ENCODE results near the gene CHL1. TPM values are rescaled to one million over a fixed set of nuclear protein-coding genes. Genes with fewer than 3 reads are reported as not detected.

CHL1 gene
- total RNA-seq, 1 donor from 2014 or later: 16.0 TPM

DNA sequence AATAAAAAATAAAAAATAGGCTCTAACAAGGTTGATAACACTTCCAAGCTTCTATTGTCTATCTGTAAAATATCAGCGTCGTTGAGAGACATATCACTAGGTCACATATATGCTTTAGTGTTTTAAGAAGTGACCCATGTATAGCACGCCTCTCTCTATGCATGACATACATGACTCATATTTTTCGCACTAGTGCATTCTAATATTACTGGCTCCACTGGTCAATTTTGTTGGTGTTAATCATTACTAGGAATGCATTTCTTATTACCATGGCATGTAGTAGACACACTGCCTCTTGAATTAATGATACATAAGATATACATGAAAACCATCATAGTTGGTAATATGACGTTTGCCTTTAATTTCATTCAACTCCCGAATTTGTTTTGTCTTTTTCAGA lies 203.1 kb downstream of the CHL1 start:
- Histone ChIP-seq H3K9me3 (no peaks in the 10 kb centered on the region), H3K4me1 (no peaks in the 10 kb centered on the region), H3K4me3 (no peak overlapping the region), H3K27me3 (no peaks in the 10 kb centered on the region), H3K27ac (no peak overlapping the region), H3K36me3 (no peaks in the 10 kb centered on the region)
- DNase-seq (no peak), ATAC-seq (no peak)
- intact Hi-C loops (cut with DNase I): no loop called here
- TF ChIP-seq, protein P1, sequence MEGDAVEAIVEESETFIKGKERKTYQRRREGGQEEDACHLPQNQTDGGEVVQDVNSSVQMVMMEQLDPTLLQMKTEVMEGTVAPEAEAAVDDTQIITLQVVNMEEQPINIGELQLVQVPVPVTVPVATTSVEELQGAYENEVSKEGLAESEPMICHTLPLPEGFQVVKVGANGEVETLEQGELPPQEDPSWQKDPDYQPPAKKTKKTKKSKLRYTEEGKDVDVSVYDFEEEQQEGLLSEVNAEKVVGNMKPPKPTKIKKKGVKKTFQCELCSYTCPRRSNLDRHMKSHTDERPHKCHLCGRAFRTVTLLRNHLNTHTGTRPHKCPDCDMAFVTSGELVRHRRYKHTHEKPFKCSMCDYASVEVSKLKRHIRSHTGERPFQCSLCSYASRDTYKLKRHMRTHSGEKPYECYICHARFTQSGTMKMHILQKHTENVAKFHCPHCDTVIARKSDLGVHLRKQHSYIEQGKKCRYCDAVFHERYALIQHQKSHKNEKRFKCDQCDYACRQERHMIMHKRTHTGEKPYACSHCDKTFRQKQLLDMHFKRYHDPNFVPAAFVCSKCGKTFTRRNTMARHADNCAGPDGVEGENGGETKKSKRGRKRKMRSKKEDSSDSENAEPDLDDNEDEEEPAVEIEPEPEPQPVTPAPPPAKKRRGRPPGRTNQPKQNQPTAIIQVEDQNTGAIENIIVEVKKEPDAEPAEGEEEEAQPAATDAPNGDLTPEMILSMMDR (IDR thresholded peaks at IDR 0.05): no peak

DNA sequence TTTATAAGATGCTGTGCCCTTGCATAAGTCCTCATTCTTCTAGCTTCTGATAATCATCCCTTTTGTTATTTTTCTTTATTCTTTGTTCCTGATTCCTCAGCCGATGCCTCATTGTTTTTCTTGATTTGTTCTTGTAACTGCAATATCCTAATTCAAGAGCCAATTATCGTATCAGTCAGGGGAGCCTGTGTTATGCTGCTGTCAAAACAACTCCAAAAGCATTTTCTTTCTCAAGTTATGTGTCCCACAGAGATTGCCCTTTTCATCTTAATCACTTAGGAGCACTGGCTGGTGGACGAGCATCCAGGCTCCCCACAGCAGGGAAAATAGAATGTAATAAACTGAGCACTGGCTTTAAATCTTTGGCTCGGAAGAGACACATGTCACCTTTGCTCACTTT lies 207.3 kb downstream of the CHL1 start:
- DNase-seq (no peak), ATAC-seq (no peak)
- Histone ChIP-seq H3K27ac (no peak overlapping the region), H3K27me3 (no peaks in the 10 kb centered on the region), H3K4me3 (no peak overlapping the region), H3K36me3 (no peaks in the 10 kb centered on the region), H3K4me1 (no peaks in the 10 kb centered on the region), H3K9me3 (no peaks in the 10 kb centered on the region)
- TF ChIP-seq, protein P1 (IDR thresholded peaks at IDR 0.05): no peak
- intact Hi-C loops (cut with DNase I): no loop called here

DNA sequence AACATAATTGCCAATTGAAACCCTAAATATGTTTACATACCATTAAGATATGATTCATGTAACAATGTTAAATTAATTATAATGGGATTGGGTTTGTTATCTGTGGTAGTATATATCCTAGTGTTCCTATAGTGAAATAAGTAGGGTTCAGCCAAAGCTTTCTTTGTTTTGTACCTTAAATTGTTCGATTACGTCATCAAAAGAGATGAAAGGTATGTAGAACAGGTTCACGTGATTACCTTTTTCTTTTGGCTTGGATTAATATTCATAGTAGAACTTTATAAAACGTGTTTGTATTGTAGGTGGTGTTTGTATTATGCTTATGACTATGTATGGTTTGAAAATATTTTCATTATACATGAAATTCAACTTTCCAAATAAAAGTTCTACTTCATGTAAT lies 212.4 kb downstream of the CHL1 start:
- Histone ChIP-seq H3K4me3 (no peak overlapping the region), H3K27me3 (no peaks in the 10 kb centered on the region), H3K36me3 (no peaks in the 10 kb centered on the region), H3K9me3 (no peaks in the 10 kb centered on the region), H3K27ac (no peak overlapping the region), H3K4me1 (no peaks in the 10 kb centered on the region)
- intact Hi-C loops (cut with DNase I): no loop called here
- DNase-seq (no peak), ATAC-seq (no peak)
- TF ChIP-seq, protein P1 (IDR thresholded peaks at IDR 0.05): no peak

DNA sequence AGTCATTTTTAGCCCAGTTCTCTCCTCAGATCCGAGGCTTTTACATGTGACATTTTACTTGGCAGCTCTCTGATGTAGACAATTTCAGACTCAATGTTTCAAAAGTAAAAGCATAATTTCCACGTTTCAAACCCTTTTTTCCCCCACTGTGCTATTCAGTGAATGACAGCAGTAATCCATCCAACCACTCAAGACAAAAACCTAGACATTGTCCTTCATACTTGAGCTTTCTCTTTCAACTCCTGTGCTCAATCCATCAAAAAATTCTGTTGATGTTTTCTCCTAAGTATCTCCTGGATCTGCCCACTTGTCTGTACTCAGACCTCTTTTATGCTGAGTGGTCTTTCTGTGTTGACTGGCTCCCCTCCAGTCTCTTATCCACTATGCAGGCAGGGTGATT lies 214.7 kb downstream of the CHL1 start:
- no peaks in the 10 kb centered on the region for H3K27me3 ChIP-seq
- no peaks in the 10 kb centered on the region for H3K4me1 ChIP-seq
- H3K4me3 ChIP-seq: no peak overlapping the region
- ATAC-seq (no peak), DNase-seq (no peak)
- no peak overlapping the region for H3K27ac ChIP-seq
- H3K36me3 ChIP-seq: no peaks in the 10 kb centered on the region
- intact Hi-C loops (cut with DNase I): no loop called here
- TF ChIP-seq, protein P1 (IDR thresholded peaks at IDR 0.05): no peak
- H3K9me3 ChIP-seq: no peaks in the 10 kb centered on the region

DNA sequence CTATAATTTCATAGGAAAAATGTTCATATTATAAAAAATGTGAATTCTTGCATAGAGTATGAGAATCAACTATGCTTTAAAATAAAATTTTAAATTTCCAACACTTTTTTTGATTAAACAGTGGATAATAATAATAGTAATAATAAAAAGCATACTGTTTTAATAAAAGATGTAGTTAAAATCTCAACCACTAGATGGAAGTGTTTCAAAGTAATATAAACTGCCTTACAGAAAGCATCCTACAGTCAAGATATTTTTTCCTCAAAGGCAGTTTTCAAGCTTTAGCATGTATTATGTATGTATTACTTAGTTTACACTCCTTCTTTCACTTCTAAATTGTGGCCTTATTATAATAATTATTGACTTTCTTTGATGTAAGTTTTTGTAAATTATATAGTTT lies 217.5 kb downstream of the CHL1 start:
- H3K27me3 ChIP-seq: no peaks in the 10 kb centered on the region
- ATAC-seq: no peak
- TF ChIP-seq, protein P1 (IDR thresholded peaks at IDR 0.05): peak; percentile 37
- no peak for DNase-seq
- no peak overlapping the region for H3K27ac ChIP-seq
- no peaks in the 10 kb centered on the region for H3K36me3 ChIP-seq
- no peaks in the 10 kb centered on the region for H3K4me1 ChIP-seq
- intact Hi-C loops (cut with DNase I): no loop called here
- H3K9me3 ChIP-seq: no peaks in the 10 kb centered on the region
- H3K4me3 ChIP-seq: no peak overlapping the region

DNA sequence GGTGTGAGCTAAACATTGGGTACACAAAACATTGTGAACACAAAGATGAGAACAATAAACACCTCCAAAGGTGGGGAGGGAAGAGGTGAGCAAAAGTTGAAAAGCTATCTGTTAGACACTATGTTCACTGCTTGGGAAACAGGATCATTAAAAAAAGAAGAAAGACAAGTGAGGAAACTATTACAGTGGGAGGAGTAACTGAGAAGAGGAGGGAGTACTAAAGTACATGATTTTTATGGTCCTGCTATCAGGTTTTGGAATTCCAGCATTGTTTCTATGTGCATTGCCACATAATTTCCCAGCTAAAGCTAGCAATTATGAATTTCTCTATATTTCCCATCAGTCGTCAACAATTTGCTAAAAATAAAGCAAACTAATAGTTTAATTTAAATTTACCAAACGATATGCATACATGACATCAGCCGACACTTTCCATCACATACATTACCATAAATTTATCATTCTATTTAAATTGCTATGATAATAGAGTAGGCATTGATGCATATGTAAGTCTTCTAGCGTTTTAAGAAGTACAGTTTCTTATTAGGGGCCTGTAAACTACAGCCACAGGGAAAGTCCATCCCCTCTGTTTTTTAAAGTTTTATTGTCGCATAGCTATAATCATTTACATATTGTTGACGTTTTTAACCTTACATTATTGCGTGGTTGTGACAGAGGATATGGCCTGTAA lies 221.8 kb downstream of the CHL1 start:
- H3K4me3 ChIP-seq: no peak overlapping the region
- no peak for DNase-seq
- no peaks in the 10 kb centered on the region for H3K36me3 ChIP-seq
- H3K27me3 ChIP-seq: no peaks in the 10 kb centered on the region
- no peaks in the 10 kb centered on the region for H3K4me1 ChIP-seq
- TF ChIP-seq, protein P1 (IDR thresholded peaks at IDR 0.05): no peak
- no peak for ATAC-seq
- no peaks in the 10 kb centered on the region for H3K9me3 ChIP-seq
- intact Hi-C loops (cut with DNase I): no loop called here
- H3K27ac ChIP-seq: no peak overlapping the region

All from upper lobe of right lung (tissue), 1 donor.